ENCODE data around the gene PLEKHN1.

The PLEKHN1 gene

GRCh38 chr1:966135-966703 is at the start of gene PLEKHN1:
Gene PLEKHN1 (plus strand): TSS chr1:966482. CDS start chr1:966532, 50 bp downstream.
- peak; percentile 58 for DNase-seq (ENCODE audit: low spot score)

- DNase-seq (ENCODE audit: low spot score) = no peak
Observed at GRCh38 chr1:917076-917459, 49.2 kb upstream of the PLEKHN1 start.

- no peak for DNase-seq (ENCODE audit: low spot score)
Observed at GRCh38 chr1:917466-918091, 48.7 kb upstream of the PLEKHN1 start.

- no peak for DNase-seq (ENCODE audit: low spot score)
Observed at GRCh38 chr1:918353-918752, 47.9 kb upstream of the PLEKHN1 start.

- DNase-seq (ENCODE audit: low spot score) = no peak
Observed at GRCh38 chr1:918843-919242, 47.4 kb upstream of the PLEKHN1 start.

- DNase-seq (ENCODE audit: low spot score) = no peak
Observed at GRCh38 chr1:919271-919872, 46.9 kb upstream of the PLEKHN1 start.

GRCh38 chr1:920010-920409 is 46.3 kb upstream of the PLEKHN1 start:
- DNase-seq (ENCODE audit: low spot score) = no peak

GRCh38 chr1:920521-920920 is 45.8 kb upstream of the PLEKHN1 start:
- DNase-seq (ENCODE audit: low spot score) = no peak

- DNase-seq (ENCODE audit: low spot score) = peak; percentile 84
Observed at GRCh38 chr1:921011-921837, 45.1 kb upstream of the PLEKHN1 start.

- peak; percentile 75 for DNase-seq (ENCODE audit: low spot score)
Observed at GRCh38 chr1:923131-923990, 42.9 kb upstream of the PLEKHN1 start, which contains the start of gene SAMD11. Gene SAMD11 (plus strand): TSS chr1:923923. CDS start chr1:924432, 509 bp downstream.

GRCh38 chr1:923991-924655 is 42.2 kb upstream of the PLEKHN1 start:
- no peak for DNase-seq (ENCODE audit: low spot score)

- DNase-seq (ENCODE audit: low spot score) = no peak
Observed at GRCh38 chr1:924656-925560, 41.4 kb upstream of the PLEKHN1 start.

- DNase-seq (ENCODE audit: low spot score) = peak; percentile 67
Observed at GRCh38 chr1:925561-926421, 40.5 kb upstream of the PLEKHN1 start.

- no peak for DNase-seq (ENCODE audit: low spot score)
Observed at GRCh38 chr1:927234-927633, 39.0 kb upstream of the PLEKHN1 start.

- no peak for DNase-seq (ENCODE audit: low spot score)
Observed at GRCh38 chr1:927748-928147, 38.5 kb upstream of the PLEKHN1 start.

- DNase-seq (ENCODE audit: low spot score) = no peak
Observed at GRCh38 chr1:928825-929661, 37.2 kb upstream of the PLEKHN1 start.

GRCh38 chr1:929712-930632 is 36.3 kb upstream of the PLEKHN1 start:
- no peak for DNase-seq (ENCODE audit: low spot score)

Measured in AG08395 (cell line).